ENCODE results near the gene CAMTA1.

GRCh38 chr1:7513081-7513480 lies 727.8 kb downstream of the CAMTA1 start:
- no peak for TF ChIP-seq POLR2A (IDR thresholded peaks at IDR 0.05)
- TF ChIP-seq CTCF (IDR thresholded peaks at IDR 0.05) = no peak
